MCF 10A (cell line): ENCODE results near the gene ZSCAN31. TPM values are rescaled to one million over a fixed set of nuclear protein-coding genes. Genes with fewer than 3 reads are reported as not detected.
"Not testable (repeated sequence)": the region's sequence is repeated elsewhere in the genome, so short reads cannot be mapped to it uniquely, and the experiment has no call there.

Source experiments
- BruUV-seq: library from RNA; stranded (reverse); fragments of 400-500 nt; replicated peaks from 2 replicates; lab custom pipeline; 2021; lab: Mats Ljungman, UMichigan
- CTCF ChIA-PET: fragments of 300-600 bp; sonication (Branson Sonifier 250); formaldehyde crosslinking; extraction: SDS; loops from one replicate; lab custom pipeline; 2021; ENCODE audit warnings: antibody characterized with exemption, inconsistent platforms; lab: Yijun Ruan, JAX
- POLR2A ChIA-PET: fragments of 300-600, 350-650 bp; sonication (Branson Sonifier 250); formaldehyde crosslinking; extraction: SDS; loops from one replicate; lab custom pipeline; 2020; ENCODE audit warnings: antibody characterized with exemption, inconsistent platforms; lab: Yijun Ruan, JAX
- DNase-seq: peaks from one replicate; pipeline ENCODE4 v3.0.0-alpha.2; 2018; ENCODE audit not compliant: unreplicated experiment
- H3K27ac Mint-ChIP-seq: one replicate; pipeline ENCODE4 v1.8.0; 2022; ENCODE audit warnings: mild to moderate bottlenecking, low read depth, mixed read lengths; ENCODE audit not compliant: unreplicated experiment
- H3K27me3 Mint-ChIP-seq: one replicate; pipeline ENCODE4 v1.8.0; 2022; ENCODE audit warnings: mixed read lengths; ENCODE audit not compliant: insufficient read depth, unreplicated experiment
- H3K36me3 Mint-ChIP-seq: one replicate; pipeline ENCODE4 v1.8.0; 2022; ENCODE audit warnings: mild to moderate bottlenecking, moderate library complexity, mixed read lengths; ENCODE audit not compliant: insufficient read depth, unreplicated experiment
- H3K4me1 Mint-ChIP-seq: one replicate; pipeline ENCODE4 v1.8.0; 2022; ENCODE audit warnings: mixed read lengths; ENCODE audit not compliant: insufficient read depth, unreplicated experiment
- H3K4me3 Mint-ChIP-seq: one replicate; pipeline ENCODE4 v1.8.0; 2022; ENCODE audit warnings: mild to moderate bottlenecking, moderate library complexity, mixed read lengths; ENCODE audit not compliant: unreplicated experiment
- H3K9me3 Mint-ChIP-seq: one replicate; pipeline ENCODE4 v1.8.0; 2022; ENCODE audit warnings: mixed read lengths; ENCODE audit not compliant: unreplicated experiment
- intact Hi-C: fragments of 100-400 bp; cut with micrococcal nuclease; formaldehyde crosslinking; loops from 2 replicates; pipeline ENCODE4 v1.14.1; 2022
- total RNA-seq: library from RNA; stranded (reverse); gene quantifications from 2 replicates; pipeline ENCODE4 v1.2.3, GENCODE V29; 2022
- TF ChIP-seq, protein P1 (sequence below): fragments of 200-600 bp; IDR thresholded peaks from one replicate; pipeline ENCODE4 v1.8.0; 2022; ENCODE audit warnings: antibody characterized with exemption, mild to moderate bottlenecking; ENCODE audit not compliant: unreplicated experiment

The ZSCAN31 gene
- total RNA-seq, 1 experiment from 2014 or later = 5.0 TPM

DNA sequence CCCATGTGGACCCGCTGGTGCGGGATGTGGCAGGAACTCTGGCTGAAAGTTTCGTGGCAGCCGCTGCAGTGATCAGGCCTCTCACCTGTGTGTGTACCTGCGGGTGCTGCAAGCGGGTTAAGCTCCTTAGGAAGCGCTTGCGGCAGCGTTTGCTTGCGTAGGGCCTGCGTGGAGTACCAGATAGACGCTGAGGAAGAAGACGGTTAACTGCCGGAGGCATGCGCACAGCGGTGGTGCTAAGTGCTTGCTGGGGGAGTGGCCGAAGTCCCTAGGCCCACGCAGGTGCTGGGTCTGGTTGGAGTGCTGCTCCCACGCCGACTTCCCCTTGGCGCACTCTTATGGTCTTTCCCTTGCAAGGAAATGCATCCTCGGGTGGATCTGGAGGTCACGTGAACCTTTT, 23.0 kb downstream of the ZSCAN31 start:
- POLR2A ChIA-PET = interaction anchor here (1.0 kb wide), 1 partner anchor 9 kb away, joined by 3 read pairs; no protein-coding TSS in a partner anchor
- H3K27me3 Mint-ChIP-seq = no peaks in the 10 kb centered on the region
- no peak overlapping the region for H3K27ac Mint-ChIP-seq
- no peaks in the 10 kb centered on the region for H3K9me3 Mint-ChIP-seq
- H3K4me1 Mint-ChIP-seq = no peaks in the 10 kb centered on the region
- DNase-seq = no peak
- intact Hi-C loops = no loop called here
- no peaks in the 10 kb centered on the region for H3K36me3 Mint-ChIP-seq
- no TSS peak for BruUV-seq
- H3K4me3 Mint-ChIP-seq = no peak overlapping the region
- CTCF ChIA-PET = interaction anchor here (0.6 kb wide), 1 partner anchor 27 kb away, joined by 3 read pairs; no protein-coding TSS in a partner anchor
- TF ChIP-seq, protein P1, sequence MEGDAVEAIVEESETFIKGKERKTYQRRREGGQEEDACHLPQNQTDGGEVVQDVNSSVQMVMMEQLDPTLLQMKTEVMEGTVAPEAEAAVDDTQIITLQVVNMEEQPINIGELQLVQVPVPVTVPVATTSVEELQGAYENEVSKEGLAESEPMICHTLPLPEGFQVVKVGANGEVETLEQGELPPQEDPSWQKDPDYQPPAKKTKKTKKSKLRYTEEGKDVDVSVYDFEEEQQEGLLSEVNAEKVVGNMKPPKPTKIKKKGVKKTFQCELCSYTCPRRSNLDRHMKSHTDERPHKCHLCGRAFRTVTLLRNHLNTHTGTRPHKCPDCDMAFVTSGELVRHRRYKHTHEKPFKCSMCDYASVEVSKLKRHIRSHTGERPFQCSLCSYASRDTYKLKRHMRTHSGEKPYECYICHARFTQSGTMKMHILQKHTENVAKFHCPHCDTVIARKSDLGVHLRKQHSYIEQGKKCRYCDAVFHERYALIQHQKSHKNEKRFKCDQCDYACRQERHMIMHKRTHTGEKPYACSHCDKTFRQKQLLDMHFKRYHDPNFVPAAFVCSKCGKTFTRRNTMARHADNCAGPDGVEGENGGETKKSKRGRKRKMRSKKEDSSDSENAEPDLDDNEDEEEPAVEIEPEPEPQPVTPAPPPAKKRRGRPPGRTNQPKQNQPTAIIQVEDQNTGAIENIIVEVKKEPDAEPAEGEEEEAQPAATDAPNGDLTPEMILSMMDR = no peak

DNA sequence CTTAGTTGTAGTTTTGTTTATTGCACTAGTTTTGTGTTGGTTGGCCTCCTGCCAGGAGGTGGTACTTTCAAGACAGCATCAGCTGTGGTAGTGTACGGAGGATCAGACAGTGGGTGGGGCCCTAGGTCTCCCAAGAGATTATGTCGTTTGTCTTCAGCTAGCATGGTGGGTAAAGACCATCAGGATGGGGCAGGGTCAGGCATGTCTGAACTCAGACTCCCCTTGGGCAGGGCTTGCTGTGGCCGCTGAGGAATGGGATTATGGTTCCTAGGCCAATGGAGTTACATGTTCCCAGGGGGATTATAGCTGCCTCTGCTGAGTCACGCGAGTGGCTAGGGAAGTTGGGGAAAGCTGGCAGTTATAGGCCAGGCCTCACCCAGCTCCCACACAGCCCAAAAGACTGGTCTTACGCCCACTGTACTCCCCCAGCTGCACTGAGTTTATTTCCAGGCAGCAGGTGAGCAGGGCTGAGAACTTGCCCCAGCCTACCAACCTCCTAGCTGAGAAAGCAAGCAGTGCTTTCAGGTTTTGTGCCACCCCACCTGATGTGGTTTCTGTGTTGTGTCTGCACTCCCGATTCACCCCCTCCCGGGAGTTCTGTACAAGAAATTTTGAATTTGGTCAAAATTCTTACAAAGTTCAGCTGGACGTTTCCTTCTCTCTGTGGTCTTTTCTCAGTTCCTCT, 24.7 kb downstream of the ZSCAN31 start:
- Mint-ChIP-seq H3K9me3 (peaks cover 6% of the 10 kb centered on the region), H3K4me3 (no peak overlapping the region), H3K4me1 (no peaks in the 10 kb centered on the region), H3K27ac (no peak overlapping the region), H3K27me3 (no peaks in the 10 kb centered on the region), H3K36me3 (no peaks in the 10 kb centered on the region)
- ChIA-PET CTCF (interaction anchor here (0.7 to 1.3 kb wide), 3 partner anchors 12 to 1184 kb away, joined by 3 to 4 read pairs (median 3); no protein-coding TSS in a partner anchor), POLR2A (interaction anchor here (0.6 to 1.2 kb wide), 3 partner anchors 23 to 612 kb away, joined by 3 to 4 read pairs (median 3); partner anchors contain the start of gene TRIM27)
- intact Hi-C loops = no loop called here
- TF ChIP-seq, protein P1 = no peak
- no TSS peak for BruUV-seq
- DNase-seq = no peak

DNA sequence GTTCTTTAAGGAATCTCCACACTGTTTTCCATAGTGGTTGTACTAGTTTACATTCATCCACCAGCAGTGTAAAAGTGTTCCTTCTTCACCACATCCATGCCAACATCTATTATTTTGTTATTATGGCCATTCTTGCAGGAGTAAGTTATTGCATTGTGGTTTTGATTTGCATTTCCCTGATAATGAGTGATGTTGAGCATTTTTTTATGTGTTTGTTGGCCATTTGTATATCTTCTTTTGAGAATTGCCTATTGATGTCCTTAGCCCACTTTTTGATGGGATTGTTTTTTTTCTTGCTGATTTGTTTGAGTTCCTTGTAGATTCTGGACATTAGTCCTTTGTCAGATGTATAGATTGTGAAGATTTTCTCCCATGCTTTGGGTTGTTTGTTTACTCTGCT, 29.6 kb downstream of the ZSCAN31 start:
- H3K9me3 Mint-ChIP-seq, DNase-seq, H3K36me3 Mint-ChIP-seq, POLR2A ChIA-PET, CTCF ChIA-PET, H3K27ac Mint-ChIP-seq, BruUV-seq, H3K4me3 Mint-ChIP-seq, H3K4me1 Mint-ChIP-seq, H3K27me3 Mint-ChIP-seq, intact Hi-C loops: not testable (repeated sequence)

DNA sequence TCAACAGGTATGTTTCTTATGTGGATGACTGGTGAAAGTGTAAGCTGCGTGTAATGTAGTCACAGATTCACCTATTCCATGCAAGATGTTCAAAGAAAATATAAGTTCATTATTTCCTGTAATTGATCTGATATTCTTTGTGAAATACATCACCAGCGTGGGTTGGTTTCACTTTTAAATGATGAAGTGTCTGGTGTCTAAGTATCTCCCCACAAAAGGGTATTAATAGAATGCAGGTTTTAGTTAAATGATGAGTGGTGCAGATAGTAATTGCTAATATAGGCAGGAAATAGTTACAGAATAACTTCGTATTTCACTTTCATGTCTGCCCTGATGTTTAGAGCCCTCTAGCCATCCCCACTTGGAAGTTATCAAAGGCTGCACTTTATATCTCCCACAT, 32.4 kb downstream of the ZSCAN31 start:
- Mint-ChIP-seq H3K4me1 (no peaks in the 10 kb centered on the region), H3K4me3 (no peak overlapping the region), H3K36me3 (no peaks in the 10 kb centered on the region), H3K27ac (no peak overlapping the region), H3K27me3 (no peaks in the 10 kb centered on the region), H3K9me3 (peaks cover 8% of the 10 kb centered on the region)
- intact Hi-C loops = no loop called here
- no peak for DNase-seq
- CTCF ChIA-PET = no interaction called here
- TF ChIP-seq, protein P1 = no peak
- POLR2A ChIA-PET = no interaction called here
- BruUV-seq = no TSS peak
